ENCODE measurements around the gene CDKN1C. TPM values are rescaled to one million over a fixed set of nuclear protein-coding genes. Genes with fewer than 3 reads are reported as not detected.

CDKN1C gene
- total RNA-seq, 1 experiment from 2014 or later = not detected

DNA sequence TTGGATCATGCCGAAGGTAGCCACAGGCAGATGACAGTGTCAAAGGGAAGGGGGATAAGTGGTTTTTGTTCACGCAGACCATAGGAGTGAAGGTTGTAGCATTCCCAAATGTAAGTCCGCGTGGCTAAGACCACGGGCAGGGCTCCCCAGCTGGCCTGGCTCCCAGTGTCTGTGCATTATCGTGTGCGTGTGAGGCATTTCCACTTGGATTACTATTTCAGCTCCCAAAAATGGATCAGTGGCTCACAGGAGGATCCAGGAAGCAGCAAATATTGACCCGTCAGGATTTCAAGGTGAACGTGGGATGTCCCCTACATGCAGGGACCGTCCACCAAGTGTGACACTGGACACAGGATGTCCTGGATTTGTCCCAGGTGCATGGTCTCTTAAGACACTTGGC is 10.6 kb downstream of the CDKN1C start:
- Histone ChIP-seq H3K4me3 (ENCODE audit: low read length) (no peak overlapping the region), H3K27me3 (ENCODE audit: low read length) (no peaks in the 10 kb centered on the region), H3K4me2 (ENCODE audit: low read depth, low read length, poor library complexity, severe bottlenecking) (no peak overlapping the region), H3K9me2 (replicated peaks; ENCODE audit: insufficient read depth, low read length) (no peaks in the 10 kb centered on the region), H3K79me2 (ENCODE audit: low read length) (no peaks in the 10 kb centered on the region), H3K27ac (ENCODE audit: low read length) (no peak overlapping the region), H4K20me1 (ENCODE audit: insufficient read depth, low read depth, low read length) (no peaks in the 10 kb centered on the region), H3K4me1 (ENCODE audit: low read length) (no peaks in the 10 kb centered on the region), H3K9me3 (ENCODE audit: low read length) (no peaks in the 10 kb centered on the region), H3K36me3 (ENCODE audit: insufficient read depth, low read length) (no peaks in the 10 kb centered on the region), H3K9ac (ENCODE audit: low read length) (no peak overlapping the region), H2AFZ (ENCODE audit: low read length) (no peak overlapping the region)
- no peak for DNase-seq

DNA sequence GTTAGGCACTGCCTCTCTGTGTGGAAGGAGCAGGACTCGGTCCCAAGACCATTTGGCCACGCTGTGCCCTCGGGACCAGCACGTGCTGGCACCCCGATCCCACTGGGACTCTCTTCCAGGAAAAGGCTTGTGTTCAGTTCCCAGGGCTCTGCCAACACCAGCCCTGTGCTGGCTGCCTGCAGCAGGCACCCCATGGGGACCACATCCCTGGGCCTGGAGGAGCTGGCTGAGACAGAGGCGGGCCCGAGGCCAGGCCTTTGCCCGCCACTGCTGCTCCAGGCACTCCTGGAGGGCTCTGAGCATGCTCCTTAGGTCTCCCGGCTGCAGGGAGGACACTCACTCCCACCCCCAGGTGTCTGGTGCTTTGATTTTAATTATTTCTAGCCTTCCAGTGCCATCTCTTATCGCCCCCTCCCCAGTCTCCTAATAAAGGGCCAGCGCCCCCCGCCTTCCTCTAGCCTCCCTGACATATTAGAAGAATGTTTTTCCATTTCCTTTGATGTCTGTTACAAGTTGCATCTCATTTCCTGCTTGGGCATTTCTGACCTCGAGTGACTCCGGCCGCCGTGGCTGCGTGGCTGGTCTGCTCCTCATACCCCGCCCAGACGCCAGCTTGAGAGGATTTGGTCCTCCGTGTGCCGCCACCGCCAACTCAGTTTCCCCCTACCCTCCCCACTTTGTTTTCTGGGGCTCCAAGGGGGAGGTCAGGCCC is 14.4 kb downstream of the CDKN1C start:
- H3K27ac ChIP-seq (ENCODE audit: low read length) = no peak overlapping the region
- no peaks in the 10 kb centered on the region for H3K79me2 ChIP-seq (ENCODE audit: low read length)
- no peak overlapping the region for H3K4me2 ChIP-seq (ENCODE audit: low read depth, low read length, poor library complexity, severe bottlenecking)
- no peaks in the 10 kb centered on the region for H3K9me2 ChIP-seq (replicated peaks; ENCODE audit: insufficient read depth, low read length)
- H4K20me1 ChIP-seq (ENCODE audit: insufficient read depth, low read depth, low read length) = no peaks in the 10 kb centered on the region
- no peaks in the 10 kb centered on the region for H3K36me3 ChIP-seq (ENCODE audit: insufficient read depth, low read length)
- H3K4me1 ChIP-seq (ENCODE audit: low read length) = no peaks in the 10 kb centered on the region
- H3K4me3 ChIP-seq (ENCODE audit: low read length) = no peak overlapping the region
- no peak overlapping the region for H3K9ac ChIP-seq (ENCODE audit: low read length)
- H2AFZ ChIP-seq (ENCODE audit: low read length) = no peak overlapping the region
- H3K27me3 ChIP-seq (ENCODE audit: low read length) = no peaks in the 10 kb centered on the region
- H3K9me3 ChIP-seq (ENCODE audit: low read length) = no peaks in the 10 kb centered on the region
- no peak for DNase-seq

DNA sequence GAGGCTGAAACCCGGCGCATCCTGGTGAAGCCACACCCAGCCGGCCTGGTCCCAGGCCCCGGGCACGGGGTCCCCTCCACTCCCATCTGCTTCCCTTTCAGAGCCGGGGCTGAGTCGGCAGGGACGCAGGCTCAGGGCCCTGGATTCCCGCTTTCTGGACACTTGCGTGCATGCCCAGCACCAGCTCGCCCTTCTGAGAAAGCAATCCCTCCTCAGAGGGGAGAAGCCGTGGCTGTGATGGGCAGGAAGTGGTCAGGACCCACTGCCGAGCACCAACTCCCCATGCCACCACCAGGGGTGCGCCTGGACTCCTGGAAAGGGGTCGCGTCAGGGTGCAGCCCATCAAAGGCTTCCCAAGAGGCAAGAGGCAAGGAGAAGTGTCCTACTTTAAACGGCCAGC is 15.1 kb downstream of the CDKN1C start:
- no peak overlapping the region for H2AFZ ChIP-seq (ENCODE audit: low read length)
- H3K36me3 ChIP-seq (ENCODE audit: insufficient read depth, low read length) = no peaks in the 10 kb centered on the region
- H3K9me3 ChIP-seq (ENCODE audit: low read length) = no peaks in the 10 kb centered on the region
- H3K79me2 ChIP-seq (ENCODE audit: low read length) = no peaks in the 10 kb centered on the region
- H3K27me3 ChIP-seq (ENCODE audit: low read length) = no peaks in the 10 kb centered on the region
- no peak overlapping the region for H3K4me2 ChIP-seq (ENCODE audit: low read depth, low read length, poor library complexity, severe bottlenecking)
- H3K9ac ChIP-seq (ENCODE audit: low read length) = no peak overlapping the region
- H4K20me1 ChIP-seq (ENCODE audit: insufficient read depth, low read depth, low read length) = no peaks in the 10 kb centered on the region
- H3K9me2 ChIP-seq (replicated peaks; ENCODE audit: insufficient read depth, low read length) = no peaks in the 10 kb centered on the region
- no peak overlapping the region for H3K4me3 ChIP-seq (ENCODE audit: low read length)
- H3K4me1 ChIP-seq (ENCODE audit: low read length) = no peaks in the 10 kb centered on the region
- no peak for DNase-seq
- no peak overlapping the region for H3K27ac ChIP-seq (ENCODE audit: low read length)

DNA sequence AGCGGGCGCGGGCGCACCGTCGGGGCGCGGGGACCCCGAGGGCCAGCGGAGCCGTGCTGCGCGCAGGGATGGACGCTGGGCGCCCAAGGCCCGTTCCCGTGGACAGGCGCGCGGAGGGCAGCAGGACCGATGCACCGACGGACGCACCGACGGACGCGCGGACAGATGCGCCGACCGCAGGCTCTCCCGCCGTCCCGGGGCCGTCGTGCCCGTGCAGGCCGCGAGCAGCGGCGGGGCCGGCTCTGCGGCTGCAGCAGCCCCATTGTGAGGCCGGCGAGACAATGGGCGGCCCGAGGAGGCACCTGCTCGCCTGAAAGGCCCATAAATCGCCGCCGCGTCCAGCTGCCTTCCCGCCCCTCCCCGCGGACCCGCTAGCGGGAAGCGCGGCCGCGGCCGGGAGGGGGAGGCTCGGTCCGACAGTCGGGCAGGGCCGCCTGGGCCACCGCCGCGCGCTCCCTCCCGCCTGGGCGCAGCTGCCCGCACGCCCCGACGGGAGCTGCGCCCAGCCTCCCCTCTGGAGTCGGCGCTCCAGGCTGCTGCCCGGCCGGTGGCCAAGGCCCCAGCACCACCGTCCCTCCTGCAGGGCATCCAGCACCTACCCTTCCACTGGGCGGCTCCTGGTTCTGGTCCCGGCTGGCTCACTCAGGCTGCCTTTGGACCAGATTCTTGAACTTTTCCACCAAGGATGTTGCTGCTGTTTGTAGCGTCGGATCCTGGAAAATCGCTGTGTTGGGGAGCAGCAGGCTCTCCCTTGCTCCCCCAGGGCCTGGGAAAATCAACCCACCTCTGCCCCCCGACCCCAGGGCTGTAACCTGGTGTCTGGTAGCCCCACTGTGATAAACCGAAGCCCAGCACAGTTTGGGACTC is 15.8 kb downstream of the CDKN1C start:
- Histone ChIP-seq H3K9me3 (ENCODE audit: low read length) (no peaks in the 10 kb centered on the region), H3K9me2 (replicated peaks; ENCODE audit: insufficient read depth, low read length) (no peaks in the 10 kb centered on the region), H3K27me3 (ENCODE audit: low read length) (no peaks in the 10 kb centered on the region), H2AFZ (ENCODE audit: low read length) (no peak overlapping the region), H3K79me2 (ENCODE audit: low read length) (no peaks in the 10 kb centered on the region), H3K4me2 (ENCODE audit: low read depth, low read length, poor library complexity, severe bottlenecking) (no peak overlapping the region), H3K4me3 (ENCODE audit: low read length) (no peak overlapping the region), H3K36me3 (ENCODE audit: insufficient read depth, low read length) (no peaks in the 10 kb centered on the region), H3K9ac (ENCODE audit: low read length) (no peak overlapping the region), H3K27ac (ENCODE audit: low read length) (no peak overlapping the region), H3K4me1 (ENCODE audit: low read length) (no peaks in the 10 kb centered on the region), H4K20me1 (ENCODE audit: insufficient read depth, low read depth, low read length) (no peaks in the 10 kb centered on the region)
- DNase-seq = no peak

DNA sequence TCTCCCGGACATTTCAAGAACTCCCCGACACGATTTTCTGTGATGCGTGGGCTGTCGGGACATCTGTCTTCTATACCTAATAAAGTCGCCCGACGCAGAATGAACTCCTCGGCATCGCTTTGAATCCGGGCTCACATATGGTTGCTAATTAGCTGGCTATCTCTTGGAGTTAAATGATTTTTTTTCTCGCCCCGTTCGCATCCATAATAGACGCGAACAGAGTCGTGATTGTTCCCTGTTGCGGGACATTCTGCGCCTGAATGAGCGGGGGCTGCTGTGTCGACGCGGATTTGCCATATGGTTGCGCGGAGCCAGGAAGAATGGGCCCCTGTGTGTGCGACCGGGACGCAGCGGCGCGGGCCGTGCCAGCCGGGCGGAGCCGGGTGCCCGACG is 16.4 kb downstream of the CDKN1C start:
- Histone ChIP-seq H3K27me3 (ENCODE audit: low read length) (no peaks in the 10 kb centered on the region), H3K27ac (ENCODE audit: low read length) (no peak overlapping the region), H3K4me3 (ENCODE audit: low read length) (no peak overlapping the region), H3K9me2 (replicated peaks; ENCODE audit: insufficient read depth, low read length) (no peaks in the 10 kb centered on the region), H2AFZ (ENCODE audit: low read length) (no peak overlapping the region), H4K20me1 (ENCODE audit: insufficient read depth, low read depth, low read length) (no peaks in the 10 kb centered on the region), H3K79me2 (ENCODE audit: low read length) (no peaks in the 10 kb centered on the region), H3K9me3 (ENCODE audit: low read length) (no peaks in the 10 kb centered on the region), H3K9ac (ENCODE audit: low read length) (no peak overlapping the region), H3K4me2 (ENCODE audit: low read depth, low read length, poor library complexity, severe bottlenecking) (no peak overlapping the region), H3K4me1 (ENCODE audit: low read length) (no peaks in the 10 kb centered on the region), H3K36me3 (ENCODE audit: insufficient read depth, low read length) (no peaks in the 10 kb centered on the region)
- DNase-seq = no peak

DNA sequence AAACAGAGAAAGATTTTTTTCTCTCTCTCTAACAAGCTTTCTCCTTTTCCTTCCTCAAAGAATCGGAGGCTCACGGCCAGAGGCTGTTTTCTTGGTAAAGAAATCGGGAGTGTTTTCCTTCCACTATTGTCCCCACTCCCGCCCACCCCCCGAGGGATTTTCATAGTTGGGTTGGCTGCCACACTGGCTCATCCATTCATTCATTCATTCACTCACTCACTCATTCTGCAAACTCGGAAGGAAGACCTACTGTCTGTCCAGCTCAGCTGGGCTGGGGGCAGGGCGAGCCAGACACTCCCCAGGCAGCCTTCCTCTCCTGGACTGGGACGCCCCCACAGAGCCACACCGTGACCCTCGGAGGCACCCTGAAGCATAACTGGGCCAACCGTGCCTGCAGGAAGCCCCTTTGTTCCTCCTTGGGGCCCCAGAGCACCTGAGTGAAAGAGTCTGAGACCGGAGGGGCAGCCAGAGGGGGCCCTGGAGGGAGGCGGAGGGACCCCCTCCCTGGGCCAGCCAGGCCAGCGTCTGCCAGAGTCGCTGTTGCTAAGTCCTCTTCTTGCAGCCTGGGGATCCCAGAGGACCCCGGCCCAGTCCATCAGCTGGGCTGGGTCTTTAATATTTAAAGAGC is 17.0 kb downstream of the CDKN1C start:
- Histone ChIP-seq H3K27ac (ENCODE audit: low read length) (no peak overlapping the region), H2AFZ (ENCODE audit: low read length) (no peak overlapping the region), H3K4me1 (ENCODE audit: low read length) (no peaks in the 10 kb centered on the region), H3K9ac (ENCODE audit: low read length) (no peak overlapping the region), H3K79me2 (ENCODE audit: low read length) (no peaks in the 10 kb centered on the region), H3K27me3 (ENCODE audit: low read length) (no peaks in the 10 kb centered on the region), H3K36me3 (ENCODE audit: insufficient read depth, low read length) (no peaks in the 10 kb centered on the region), H3K9me3 (ENCODE audit: low read length) (no peaks in the 10 kb centered on the region), H4K20me1 (ENCODE audit: insufficient read depth, low read depth, low read length) (no peaks in the 10 kb centered on the region), H3K9me2 (replicated peaks; ENCODE audit: insufficient read depth, low read length) (no peaks in the 10 kb centered on the region), H3K4me3 (ENCODE audit: low read length) (no peak overlapping the region), H3K4me2 (ENCODE audit: low read depth, low read length, poor library complexity, severe bottlenecking) (no peak overlapping the region)
- DNase-seq = no peak

DNA sequence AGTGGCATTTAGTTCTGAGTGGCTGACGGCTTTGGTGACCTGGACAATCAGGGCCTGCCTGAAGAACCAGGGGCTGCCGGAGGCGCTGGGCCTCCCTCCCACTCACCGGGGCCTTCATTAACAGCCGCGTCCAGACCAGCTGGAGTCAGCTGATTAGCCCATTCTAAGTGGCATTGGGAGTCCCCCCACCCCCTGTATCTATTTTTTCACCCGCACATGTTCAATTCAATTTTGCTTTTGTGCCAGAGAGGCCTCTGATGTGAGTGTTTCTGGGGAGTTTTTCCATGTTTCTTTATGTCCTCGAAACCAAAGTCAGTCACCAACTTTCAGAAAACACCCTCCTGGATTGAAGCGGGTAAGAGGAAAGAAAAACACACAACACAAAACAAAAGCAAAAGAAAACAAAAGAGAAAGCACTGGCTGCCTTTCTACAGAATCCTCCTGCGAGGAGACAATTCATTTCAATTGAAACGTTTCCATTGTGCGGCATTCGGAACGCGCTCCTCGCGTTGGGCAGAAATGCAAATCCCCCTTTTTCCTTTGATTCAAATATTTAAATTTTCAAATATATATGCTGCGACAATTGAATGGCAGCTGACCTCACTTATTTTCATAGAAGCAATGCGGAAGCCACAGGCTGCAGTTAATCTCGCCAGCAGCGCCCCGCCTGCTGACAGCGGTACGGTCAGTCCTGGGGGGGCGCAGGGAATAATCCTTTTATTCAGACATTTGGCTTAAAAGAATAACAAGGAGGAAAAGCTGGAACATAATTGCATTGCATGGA is 17.7 kb downstream of the CDKN1C start:
- H3K9me2 ChIP-seq (replicated peaks; ENCODE audit: insufficient read depth, low read length) = no peaks in the 10 kb centered on the region
- H3K27me3 ChIP-seq (ENCODE audit: low read length) = no peaks in the 10 kb centered on the region
- DNase-seq = no peak
- H3K9me3 ChIP-seq (ENCODE audit: low read length) = no peaks in the 10 kb centered on the region
- no peaks in the 10 kb centered on the region for H3K79me2 ChIP-seq (ENCODE audit: low read length)
- no peaks in the 10 kb centered on the region for H4K20me1 ChIP-seq (ENCODE audit: insufficient read depth, low read depth, low read length)
- no peak overlapping the region for H3K4me2 ChIP-seq (ENCODE audit: low read depth, low read length, poor library complexity, severe bottlenecking)
- no peaks in the 10 kb centered on the region for H3K4me1 ChIP-seq (ENCODE audit: low read length)
- H2AFZ ChIP-seq (ENCODE audit: low read length) = no peak overlapping the region
- H3K36me3 ChIP-seq (ENCODE audit: insufficient read depth, low read length) = no peaks in the 10 kb centered on the region
- no peak overlapping the region for H3K27ac ChIP-seq (ENCODE audit: low read length)
- H3K4me3 ChIP-seq (ENCODE audit: low read length) = no peak overlapping the region
- H3K9ac ChIP-seq (ENCODE audit: low read length) = no peak overlapping the region

DNA sequence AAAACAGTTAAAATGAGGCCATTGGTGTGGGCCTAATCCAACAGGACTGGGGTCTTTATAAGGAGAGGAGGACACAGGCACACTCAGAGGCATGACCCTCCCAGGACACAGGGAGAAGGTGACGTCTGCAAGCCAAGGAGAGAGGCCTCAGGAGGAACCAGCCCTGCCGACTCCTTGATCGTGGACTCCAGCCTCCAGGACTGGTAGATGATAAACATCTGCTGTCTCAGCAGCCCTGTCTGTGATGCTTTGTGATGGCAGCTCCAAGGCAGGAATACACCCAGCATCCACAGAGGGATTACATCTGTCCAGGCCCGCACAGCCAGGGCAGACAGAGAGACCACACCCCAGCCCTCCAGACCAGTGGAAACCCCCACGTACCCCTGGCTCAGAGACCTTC is 18.4 kb downstream of the CDKN1C start:
- Histone ChIP-seq H3K9me2 (replicated peaks; ENCODE audit: insufficient read depth, low read length) (no peaks in the 10 kb centered on the region), H3K4me3 (ENCODE audit: low read length) (no peak overlapping the region), H4K20me1 (ENCODE audit: insufficient read depth, low read depth, low read length) (no peaks in the 10 kb centered on the region), H3K9ac (ENCODE audit: low read length) (no peak overlapping the region), H3K79me2 (ENCODE audit: low read length) (no peaks in the 10 kb centered on the region), H3K36me3 (ENCODE audit: insufficient read depth, low read length) (no peaks in the 10 kb centered on the region), H3K27me3 (ENCODE audit: low read length) (no peaks in the 10 kb centered on the region), H2AFZ (ENCODE audit: low read length) (no peak overlapping the region), H3K9me3 (ENCODE audit: low read length) (no peaks in the 10 kb centered on the region), H3K4me2 (ENCODE audit: low read depth, low read length, poor library complexity, severe bottlenecking) (no peak overlapping the region), H3K27ac (ENCODE audit: low read length) (no peak overlapping the region), H3K4me1 (ENCODE audit: low read length) (no peaks in the 10 kb centered on the region)
- no peak for DNase-seq

Data from Karpas-422 (cell line).